H9 (cell line): Measurements from ENCODE around the gene CDK6. TPM values are rescaled to one million over a fixed set of nuclear protein-coding genes. Genes with fewer than 3 reads are reported as not detected.

Source experiments
- DNase-seq: peaks from one replicate; pipeline ENCODE4 v3.0.0-alpha.2; 2017
- H2AFZ ChIP-seq: one replicate; pipeline ENCODE4 v1.6.1; 2013; ENCODE audit warnings: mild to moderate bottlenecking, low read length, control low read depth, moderate library complexity
- H2AK5ac ChIP-seq: 2 replicates; pipeline ENCODE4 v1.6.1; 2013; ENCODE audit warnings: low read length, control low read depth, mixed read lengths; ENCODE audit not compliant: insufficient read length
- H2BK120ac ChIP-seq: one replicate; pipeline ENCODE4 v1.6.1; 2013; ENCODE audit warnings: low read depth, mild to moderate bottlenecking, low read length, control low read depth, inconsistent platforms; ENCODE audit not compliant: poor library complexity, severe bottlenecking
- H2BK12ac ChIP-seq: 2 replicates; pipeline ENCODE4 v1.6.1; 2013; ENCODE audit warnings: low read length, control low read depth, mixed read lengths, low read depth; ENCODE audit not compliant: insufficient read length
- H2BK15ac ChIP-seq: 2 replicates; pipeline ENCODE4 v1.6.1; 2013; ENCODE audit warnings: low read depth, low read length, control low read depth
- H2BK20ac ChIP-seq: one replicate; pipeline ENCODE4 v1.6.1; 2013; ENCODE audit warnings: low read depth, mild to moderate bottlenecking, low read length, control low read depth, inconsistent platforms; ENCODE audit not compliant: poor library complexity, severe bottlenecking
- H2BK5ac ChIP-seq: 2 replicates; pipeline ENCODE4 v1.6.1; 2013; ENCODE audit warnings: low read length, control low read depth, mixed read lengths; ENCODE audit not compliant: insufficient read length
- H3K14ac ChIP-seq: 2 replicates; pipeline ENCODE4 v1.6.1; 2013; ENCODE audit warnings: low read length, control low read depth; ENCODE audit not compliant: insufficient read depth
- H3K18ac ChIP-seq: 2 replicates; pipeline ENCODE4 v1.6.1; 2013; ENCODE audit warnings: low read depth, mild to moderate bottlenecking, mixed read lengths, low read length, control low read depth; ENCODE audit not compliant: insufficient read length
- H3K23ac ChIP-seq: 2 replicates; pipeline ENCODE4 v1.6.1; 2013; ENCODE audit warnings: low read length, control low read depth, mixed read lengths, low read depth; ENCODE audit not compliant: insufficient read length
- H3K23me2 ChIP-seq: 2 replicates; pipeline ENCODE4 v1.6.1; 2013; ENCODE audit warnings: low read depth, mild to moderate bottlenecking, mixed read lengths, low read length, control low read depth; ENCODE audit not compliant: insufficient read length, poor library complexity, severe bottlenecking
- H3K27ac ChIP-seq: 2 replicates; pipeline ENCODE4 v1.5.1; 2013; ENCODE audit warnings: low read length, control low read depth, mixed read lengths, low read depth; ENCODE audit not compliant: insufficient read length
- H3K27me3 ChIP-seq: 2 replicates; pipeline ENCODE4 v1.6.1; 2013; ENCODE audit warnings: low read length, control low read depth, inconsistent platforms; ENCODE audit not compliant: insufficient read depth
- H3K4ac ChIP-seq: 2 replicates; pipeline ENCODE4 v1.6.1; 2013; ENCODE audit warnings: low read depth, mild to moderate bottlenecking, control low read depth, inconsistent platforms, low read length, moderate library complexity
- H3K4me1 ChIP-seq: 2 replicates; pipeline ENCODE4 v1.6.1; 2013; ENCODE audit warnings: low read length, control low read depth, inconsistent platforms; ENCODE audit not compliant: insufficient read depth
- H3K4me2 ChIP-seq: 2 replicates; pipeline ENCODE4 v1.6.1; 2013; ENCODE audit warnings: low read length, control low read depth, mixed read lengths; ENCODE audit not compliant: insufficient read length, insufficient read depth
- H3K56ac ChIP-seq: 2 replicates; pipeline ENCODE4 v1.6.1; 2013; ENCODE audit warnings: low read depth, mild to moderate bottlenecking, mixed read lengths, low read length, control low read depth; ENCODE audit not compliant: insufficient read length
- H3K79me1 ChIP-seq: 2 replicates; pipeline ENCODE4 v1.6.1; 2013; ENCODE audit warnings: low read depth, mild to moderate bottlenecking, moderate library complexity, low read length, control low read depth, inconsistent platforms; ENCODE audit not compliant: insufficient read depth, poor library complexity, severe bottlenecking
- H3K79me2 ChIP-seq: 2 replicates; pipeline ENCODE4 v1.6.1; 2013; ENCODE audit warnings: low read length, control low read depth, inconsistent platforms; ENCODE audit not compliant: insufficient read depth
- H3K9ac ChIP-seq: 2 replicates; pipeline ENCODE4 v1.6.1; 2013; ENCODE audit warnings: low read length, control low read depth, mixed read lengths; ENCODE audit not compliant: insufficient read length; ENCODE audit errors: extremely low read depth
- H3K9me3 ChIP-seq: one replicate; pipeline ENCODE4 v1.6.1; 2013; ENCODE audit warnings: low read depth, low read length, inconsistent platforms; ENCODE audit not compliant: control insufficient read depth
- H3T11ph ChIP-seq: one replicate; pipeline ENCODE4 v1.6.1; 2013; ENCODE audit warnings: mild to moderate bottlenecking, low read length, control low read depth, inconsistent platforms
- H4K20me1 ChIP-seq: one replicate; pipeline ENCODE4 v1.6.1; 2013; ENCODE audit not compliant: control insufficient read depth, insufficient read length, insufficient read depth
- H4K5ac ChIP-seq: 2 replicates; pipeline ENCODE4 v1.6.1; 2013; ENCODE audit warnings: low read depth, mild to moderate bottlenecking, mixed read lengths, low read length, control low read depth; ENCODE audit not compliant: insufficient read length
- H4K8ac ChIP-seq: replicated peaks from 2 replicates; pipeline ENCODE4 v1.6.1; 2013; ENCODE audit warnings: low read length, control low read depth, mixed read lengths, low read depth; ENCODE audit not compliant: insufficient read length
- H4K91ac ChIP-seq: 2 replicates; pipeline ENCODE4 v1.6.1; 2013; ENCODE audit warnings: low read depth, mild to moderate bottlenecking, moderate library complexity, mixed read lengths, low read length, control low read depth; ENCODE audit not compliant: insufficient read length
- H3K27ac Mint-ChIP-seq, 3 experiments: 2 replicates in 2 of 3; 3 replicates in 1 of 3; pipeline ENCODE4 v1.8.0; 2020 to 2021; ENCODE audit warnings: mixed read lengths in 3 of 3, mild to moderate bottlenecking in 1 of 3, moderate library complexity in 1 of 3
- H3K27me3 Mint-ChIP-seq: 2 replicates; pipeline ENCODE4 v1.8.0; 2021; ENCODE audit warnings: low read depth, mild to moderate bottlenecking, moderate library complexity, mixed read lengths
- H3K36me3 Mint-ChIP-seq, 3 experiments: 2 replicates in 2 of 3; 3 replicates in 1 of 3; pipeline ENCODE4 v1.8.0; 2020 to 2021; ENCODE audit warnings: low read depth in 3 of 3, mixed read lengths in 3 of 3; ENCODE audit not compliant: insufficient read depth in 1 of 3
- H3K4me1 Mint-ChIP-seq, 2 experiments: 2 replicates each; pipeline ENCODE4 v1.8.0; 2020; ENCODE audit warnings: mixed read lengths in 2 of 2
- H3K4me3 Mint-ChIP-seq, 2 experiments: 2 replicates in 1 of 2; 3 replicates in 1 of 2; pipeline ENCODE4 v1.8.0; 2020 to 2021; ENCODE audit warnings: mild to moderate bottlenecking in 2 of 2, mixed read lengths in 2 of 2, moderate library complexity in 1 of 2
- H3K9me3 Mint-ChIP-seq, 2 experiments: 2 replicates in 1 of 2; 3 replicates in 1 of 2; pipeline ENCODE4 v1.8.0; 2020; ENCODE audit warnings: mild to moderate bottlenecking in 2 of 2, mixed read lengths in 2 of 2, moderate library complexity in 1 of 2
- WGBS: extraction: QIAGEN DNeasy Blood & Tissue Kit; methylation state at CpG from one replicate; pipeline ENCODE4 v1.1.7; 2013; ENCODE audit warnings: missing lambda C conversion rate, low lambda C conversion rate, mixed read lengths; ENCODE audit not compliant: insufficient read length; ENCODE audit errors: extremely low coverage; 5-methylcytosine and 5-hydroxymethylcytosine counted together
- total RNA-seq: library from RNA; stranded (reverse); gene quantifications from 2 replicates; pipeline ENCODE4 v1.2.1, GENCODE V29; 2021
- TF ChIP-seq, protein P1 (sequence below): fragments of 200-600 bp; sonication (generic); conservative IDR thresholded peaks from 3 replicates; pipeline ENCODE4 v1.8.0; 2021; ENCODE audit warnings: antibody characterized with exemption, mild to moderate bottlenecking

Gene CDK6
- total RNA-seq, 1 experiment from 2014 or later: 30.0 TPM

DNA sequence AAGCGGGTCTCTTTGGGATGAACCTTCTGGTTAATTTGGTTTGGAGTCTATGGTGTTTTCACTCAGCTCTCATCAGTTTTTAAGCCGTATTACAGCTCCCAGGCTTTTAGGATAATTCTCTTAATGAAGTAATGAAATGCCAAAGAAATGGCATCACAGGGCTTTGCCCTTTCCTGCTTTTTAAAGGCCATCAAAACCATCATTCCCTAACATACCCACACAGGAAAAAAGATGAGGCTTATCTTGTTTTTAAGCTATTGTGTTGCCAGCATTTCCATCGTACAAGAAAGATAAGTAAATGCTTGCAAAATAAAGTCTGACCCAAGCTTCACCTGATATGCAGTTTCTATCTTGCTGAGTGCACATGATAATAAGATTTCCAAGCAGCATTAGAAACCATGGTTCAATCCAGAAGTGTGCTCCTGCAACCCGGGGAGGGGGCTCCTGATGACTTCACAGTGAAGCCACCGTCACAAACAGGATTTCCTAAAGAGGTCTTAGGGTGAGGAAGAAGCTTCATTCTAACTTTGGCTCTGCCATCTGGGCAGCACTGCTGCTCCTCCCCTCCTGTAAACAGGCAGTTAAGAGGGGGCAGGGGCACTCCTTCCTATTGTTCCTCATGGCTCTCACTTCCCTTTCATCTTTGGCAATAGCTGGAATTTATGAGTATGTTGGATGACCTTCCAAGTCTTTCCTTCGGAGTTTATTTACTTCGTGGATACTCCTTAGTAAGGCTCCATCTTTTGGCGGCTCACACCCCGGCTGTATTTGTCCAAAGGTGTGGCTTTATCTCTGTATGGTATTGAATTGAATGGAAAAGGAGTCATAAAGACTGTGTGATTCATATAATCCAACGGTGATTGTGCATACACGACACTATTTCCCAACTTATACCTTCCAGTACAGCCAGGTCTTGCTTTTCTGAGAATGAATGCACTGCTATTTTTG is 191.0 kb downstream of the CDK6 start:
- H3K18ac ChIP-seq: no peak overlapping the region
- H3K79me1 ChIP-seq: no peaks in the 10 kb centered on the region
- H4K5ac ChIP-seq: no peak overlapping the region
- no peak overlapping the region for H3K14ac ChIP-seq
- no peak overlapping the region for H2AFZ ChIP-seq
- no peak overlapping the region for H3K27ac ChIP-seq
- TF ChIP-seq, protein P1, sequence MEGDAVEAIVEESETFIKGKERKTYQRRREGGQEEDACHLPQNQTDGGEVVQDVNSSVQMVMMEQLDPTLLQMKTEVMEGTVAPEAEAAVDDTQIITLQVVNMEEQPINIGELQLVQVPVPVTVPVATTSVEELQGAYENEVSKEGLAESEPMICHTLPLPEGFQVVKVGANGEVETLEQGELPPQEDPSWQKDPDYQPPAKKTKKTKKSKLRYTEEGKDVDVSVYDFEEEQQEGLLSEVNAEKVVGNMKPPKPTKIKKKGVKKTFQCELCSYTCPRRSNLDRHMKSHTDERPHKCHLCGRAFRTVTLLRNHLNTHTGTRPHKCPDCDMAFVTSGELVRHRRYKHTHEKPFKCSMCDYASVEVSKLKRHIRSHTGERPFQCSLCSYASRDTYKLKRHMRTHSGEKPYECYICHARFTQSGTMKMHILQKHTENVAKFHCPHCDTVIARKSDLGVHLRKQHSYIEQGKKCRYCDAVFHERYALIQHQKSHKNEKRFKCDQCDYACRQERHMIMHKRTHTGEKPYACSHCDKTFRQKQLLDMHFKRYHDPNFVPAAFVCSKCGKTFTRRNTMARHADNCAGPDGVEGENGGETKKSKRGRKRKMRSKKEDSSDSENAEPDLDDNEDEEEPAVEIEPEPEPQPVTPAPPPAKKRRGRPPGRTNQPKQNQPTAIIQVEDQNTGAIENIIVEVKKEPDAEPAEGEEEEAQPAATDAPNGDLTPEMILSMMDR: no peak
- Mint-ChIP-seq H3K4me3 (no peak overlapping the region), H3K9me3 (no peaks in the 10 kb centered on the region), H3K27me3 (no peaks in the 10 kb centered on the region), H3K36me3 (no peaks in the 10 kb centered on the region), H3K27ac (no peak overlapping the region; a peak in 1 of 7 replicates), H3K4me1 (peaks cover 8 to 11% of the 10 kb centered on the region in 2 experiments; a peak in 3 of 4 replicates)
- no peaks in the 10 kb centered on the region for H3K79me2 ChIP-seq
- no peak overlapping the region for H3T11ph ChIP-seq
- no CpG with 5 or more reads among the region's 11 CpGs for WGBS
- H3K56ac ChIP-seq: no peak overlapping the region
- no peaks in the 10 kb centered on the region for H4K20me1 ChIP-seq
- no peak overlapping the region for H3K4ac ChIP-seq
- H3K4me2 ChIP-seq: no peak overlapping the region
- H2BK12ac ChIP-seq: no peak overlapping the region
- no peak overlapping the region for H4K91ac ChIP-seq
- no peak overlapping the region for H3K23ac ChIP-seq
- no peaks in the 10 kb centered on the region for H3K27me3 ChIP-seq
- no peak for DNase-seq
- H2BK20ac ChIP-seq: no peak overlapping the region
- no peaks in the 10 kb centered on the region for H3K9me3 ChIP-seq
- H2BK5ac ChIP-seq: no peak overlapping the region
- no peak overlapping the region for H2AK5ac ChIP-seq
- no peak overlapping the region for H2BK15ac ChIP-seq
- H2BK120ac ChIP-seq: no peak overlapping the region
- no peaks in the 10 kb centered on the region for H3K23me2 ChIP-seq
- H3K9ac ChIP-seq: no peak overlapping the region
- no peak overlapping the region for H4K8ac ChIP-seq
- H3K4me1 ChIP-seq: no peaks in the 10 kb centered on the region
